SU-DHL-6 (cell line): ENCODE data around the gene ABCG1.

ENCODE experiments used
- H2AFZ ChIP-seq: fragments of 200-600 bp; sonication (generic); 2 replicates; pipeline ENCODE4 v1.6.1; 2014; ENCODE audit warnings: low read depth, mild to moderate bottlenecking, moderate library complexity, mixed read lengths, antibody characterized with exemption, low read length; ENCODE audit not compliant: severe bottlenecking
- H3F3A ChIP-seq: fragments of 200-600 bp; shearing (Covaris generic); 2 replicates; pipeline ENCODE4 v1.6.0; 2016; ENCODE audit warnings: antibody characterized with exemption, mild to moderate bottlenecking; ENCODE audit not compliant: insufficient read depth
- H3K27ac ChIP-seq: fragments of 200-600 bp; sonication (generic); 2 replicates; pipeline ENCODE4 v1.5.1; 2016; ENCODE audit warnings: low read depth, mild to moderate bottlenecking, low read length, moderate library complexity, mixed read lengths
- H3K27me3 ChIP-seq: fragments of 200-600 bp; sonication (generic), shearing (Covaris generic); 2 replicates; pipeline ENCODE4 v1.6.0; 2014; ENCODE audit warnings: mild to moderate bottlenecking, low read length
- H3K36me3 ChIP-seq: fragments of 200-600 bp; sonication (generic); 2 replicates; pipeline ENCODE4 v1.6.1; 2014; ENCODE audit warnings: mild to moderate bottlenecking, low read length, mixed read lengths
- H3K4me2 ChIP-seq: fragments of 300-600, 200-600 bp; shearing (Covaris generic), sonication (generic); 2 replicates; pipeline ENCODE4 v1.6.0; 2014; ENCODE audit warnings: low read length, low read depth, mild to moderate bottlenecking; ENCODE audit not compliant: poor library complexity, severe bottlenecking
- H3K4me3 ChIP-seq: fragments of 200-600 bp; sonication (generic); 2 replicates; pipeline ENCODE4 v1.5.1; 2014; ENCODE audit warnings: antibody characterized with exemption, low read length, mild to moderate bottlenecking, mixed read lengths; ENCODE audit not compliant: insufficient read depth, poor library complexity, severe bottlenecking
- H3K79me2 ChIP-seq: fragments of 200-600 bp; sonication (generic); 2 replicates; pipeline ENCODE4 v1.6.1; 2014; ENCODE audit warnings: mild to moderate bottlenecking, low read length, moderate library complexity; ENCODE audit not compliant: insufficient read depth
- H3K9ac ChIP-seq: fragments of 200-600 bp; sonication (generic); 2 replicates; pipeline ENCODE4 v1.7.0; 2014; ENCODE audit warnings: mild to moderate bottlenecking, low read length
- H3K9me2 ChIP-seq: fragments of 200-600 bp; sonication (generic); replicated peaks from 2 replicates; pipeline ENCODE4 v1.6.1; 2014; ENCODE audit warnings: low read length; ENCODE audit not compliant: insufficient read depth
- H3K9me3 ChIP-seq: fragments of 200-600 bp; sonication (generic); 2 replicates; pipeline ENCODE4 v1.6.1; 2014; ENCODE audit warnings: low read length, mixed read lengths; ENCODE audit not compliant: insufficient read depth
- H4K20me1 ChIP-seq: fragments of 200-600 bp; sonication (generic); 2 replicates; pipeline ENCODE4 v1.6.1; 2014; ENCODE audit warnings: low read depth, mild to moderate bottlenecking, antibody characterized with exemption, low read length, moderate library complexity, mixed read lengths
- CTCF ChIP-seq: fragments of 200-600 bp; sonication (generic); IDR thresholded peaks from one replicate; pipeline ENCODE4 v1.5.1; 2017; ENCODE audit warnings: antibody characterized with exemption, mild to moderate bottlenecking, low read length, moderate library complexity; ENCODE audit not compliant: insufficient read depth, poor library complexity, severe bottlenecking
- EZH2phosphoT487 ChIP-seq: fragments of 200-600 bp; sonication (generic), shearing (Covaris generic); conservative IDR thresholded peaks from 2 replicates; pipeline ENCODE4 v1.6.1; 2018; ENCODE audit warnings: mild to moderate bottlenecking, antibody characterized with exemption, low read length, moderate library complexity, mixed read lengths

The ABCG1 gene

GRCh38 chr21:42222821-42223390 lies 4.0 kb downstream of the ABCG1 start:
- Histone ChIP-seq H3K27me3 (no peaks in the 10 kb centered on the region), H3K9ac (no peak overlapping the region), H3K79me2 (no peaks in the 10 kb centered on the region), H3K9me2 (no peaks in the 10 kb centered on the region), H3F3A (no peaks in the 10 kb centered on the region), H4K20me1 (no peaks in the 10 kb centered on the region), H3K36me3 (no peaks in the 10 kb centered on the region), H3K27ac (no peak overlapping the region), H2AFZ (no peak overlapping the region), H3K9me3 (no peaks in the 10 kb centered on the region), H3K4me2 (no peak overlapping the region), H3K4me3 (no peak overlapping the region)
- TF ChIP-seq CTCF (no peak), EZH2phosphoT487 (no peak)

GRCh38 chr21:42223826-42224575 lies 5.1 kb downstream of the ABCG1 start:
- Histone ChIP-seq H3K9me3 (no peaks in the 10 kb centered on the region), H3K79me2 (no peaks in the 10 kb centered on the region), H3K9ac (no peak overlapping the region), H3K4me3 (no peak overlapping the region), H3K27ac (no peak overlapping the region), H3F3A (no peaks in the 10 kb centered on the region), H2AFZ (no peak overlapping the region), H3K9me2 (no peaks in the 10 kb centered on the region), H3K4me2 (no peak overlapping the region), H3K36me3 (no peaks in the 10 kb centered on the region), H3K27me3 (no peaks in the 10 kb centered on the region), H4K20me1 (no peaks in the 10 kb centered on the region)
- no peak for TF ChIP-seq CTCF
- TF ChIP-seq EZH2phosphoT487 = no peak

GRCh38 chr21:42225042-42225441 lies 6.1 kb downstream of the ABCG1 start:
- TF ChIP-seq CTCF (no peak), EZH2phosphoT487 (no peak)
- H3K9me2 ChIP-seq = no peaks in the 10 kb centered on the region
- H3K27ac ChIP-seq = no peak overlapping the region
- H3K4me2 ChIP-seq = no peak overlapping the region
- H2AFZ ChIP-seq = no peak overlapping the region
- H3K36me3 ChIP-seq = no peaks in the 10 kb centered on the region
- H3K27me3 ChIP-seq = no peaks in the 10 kb centered on the region
- H3K4me3 ChIP-seq = no peak overlapping the region
- no peaks in the 10 kb centered on the region for H4K20me1 ChIP-seq
- no peak overlapping the region for H3K9ac ChIP-seq
- no peaks in the 10 kb centered on the region for H3F3A ChIP-seq
- H3K79me2 ChIP-seq = no peaks in the 10 kb centered on the region
- no peaks in the 10 kb centered on the region for H3K9me3 ChIP-seq
